Stimulated activated CD4-positive, alpha-beta T cell treated with anti-CD3 and anti-CD28 coated beads, Interleukin-2, amount 100 ng/mL, for 4 hours (primary cell): Measurements from ENCODE around the gene PPIH.
"Not testable (repeated sequence)": the region's sequence is repeated elsewhere in the genome, so short reads cannot be mapped to it uniquely, and the experiment has no call there.

Experiments
- DNase-seq: peaks from one replicate; pipeline ENCODE4 v3.0.0-alpha.2; 2020; ENCODE audit warnings: low read depth

The PPIH gene

GRCh38 chr1:42657981-42658876 lies at the start of gene PPIH:
TSS of gene PPIH (plus strand) at chr1:42658423. CDS start at chr1:42658447, 24 bp downstream.
- DNase-seq: peak; percentile 93

GRCh38 chr1:42613803-42614131 lies 44.5 kb upstream of the PPIH start:
- no peak for DNase-seq

- DNase-seq: no peak
Observed at GRCh38 chr1:42618866-42619265, 39.4 kb upstream of the PPIH start.

DNA sequence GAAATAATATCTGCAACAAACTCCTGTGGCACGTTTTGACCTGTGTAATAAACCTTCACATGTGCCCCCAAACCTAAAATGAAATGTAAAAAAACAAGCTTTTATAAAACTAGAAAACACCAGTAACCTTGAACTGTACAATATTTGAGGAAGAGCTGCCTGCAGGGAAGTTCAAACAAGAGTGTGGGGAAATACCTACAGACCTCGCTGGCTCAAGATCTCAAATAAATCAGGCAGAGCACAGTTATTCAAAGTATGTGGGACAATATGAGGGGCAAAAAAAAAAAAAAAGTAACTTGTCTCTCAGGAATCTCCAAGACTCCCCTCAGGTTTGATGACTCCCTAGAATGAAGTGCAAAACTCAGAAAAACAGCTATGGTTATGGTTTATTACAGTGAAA lies 37.9 kb upstream of the PPIH start:
- DNase-seq: no peak

GRCh38 chr1:42621180-42621579 lies 37.0 kb upstream of the PPIH start:
- DNase-seq: not testable (repeated sequence)

GRCh38 chr1:42627205-42627604 lies 31.0 kb upstream of the PPIH start:
- DNase-seq: not testable (repeated sequence)

DNA sequence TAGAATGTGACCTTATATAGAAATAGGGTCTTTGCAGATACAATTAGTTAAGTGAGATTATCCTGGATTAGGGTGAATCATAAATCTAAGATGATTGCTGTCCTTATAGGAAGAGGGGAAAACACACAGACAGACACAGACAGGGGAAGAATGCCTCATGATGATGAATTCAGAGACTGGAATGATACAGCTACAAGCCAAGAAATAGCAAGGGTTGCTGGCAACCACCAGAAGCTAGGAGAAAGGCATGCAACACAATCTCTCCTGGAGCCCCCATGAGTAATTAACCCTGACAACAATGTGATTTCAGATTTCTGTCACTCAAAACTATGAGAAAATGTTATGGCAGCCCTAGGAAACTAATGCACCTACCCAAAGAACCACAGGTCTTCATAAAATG lies 19.1 kb upstream of the PPIH start:
- no peak for DNase-seq

GRCh38 chr1:42646056-42646455 lies 12.2 kb upstream of the PPIH start:
- DNase-seq: no peak

GRCh38 chr1:42657201-42657600 lies 1.0 kb upstream of the PPIH start:
- DNase-seq: no peak

- DNase-seq: no peak
Observed at GRCh38 chr1:42658877-42659337, 684 bp downstream of the PPIH start.

- DNase-seq: no peak
Observed at GRCh38 chr1:42660907-42661500, 2.8 kb downstream of the PPIH start.

DNA sequence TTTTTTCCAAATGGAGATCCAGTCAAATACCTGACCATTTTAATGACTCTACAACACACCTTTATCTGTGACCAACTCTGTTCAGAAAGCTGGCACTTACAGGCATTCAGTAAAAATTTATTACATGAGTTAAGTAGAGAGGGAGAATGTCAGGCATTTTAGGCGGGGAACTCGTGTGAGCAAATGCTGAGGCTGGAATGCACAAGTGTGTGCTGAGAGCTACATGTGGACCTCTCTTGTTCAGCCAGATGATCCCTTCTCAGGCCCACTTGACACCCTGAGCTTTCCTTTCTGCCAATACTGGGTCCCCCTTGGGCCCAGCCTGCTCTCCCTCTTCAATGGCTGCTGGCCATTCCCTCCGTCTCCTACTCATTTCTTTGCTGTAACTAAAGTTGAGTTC lies 11.7 kb downstream of the PPIH start:
- DNase-seq: no peak

GRCh38 chr1:42670425-42670824 lies 12.2 kb downstream of the PPIH start:
- DNase-seq: no peak

DNA sequence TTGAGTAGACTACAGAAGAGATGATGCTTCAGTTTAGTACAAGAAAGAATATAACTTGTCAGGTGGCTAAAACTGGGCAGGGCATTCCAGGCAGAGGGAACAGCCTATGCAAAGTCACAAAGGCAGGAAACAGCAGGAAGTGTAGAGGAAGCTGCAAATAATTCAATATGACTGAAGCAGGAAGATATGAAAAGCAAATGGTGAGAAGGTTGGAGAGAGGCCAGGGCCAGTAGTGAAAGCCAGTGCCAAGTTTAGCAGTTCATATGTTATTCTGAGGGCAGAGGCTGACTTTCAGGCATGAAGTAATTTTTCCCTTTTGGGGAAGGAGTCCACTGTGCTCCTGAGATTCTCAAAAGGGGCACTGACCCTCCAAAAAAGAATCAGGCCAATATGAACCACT lies 16.0 kb downstream of the PPIH start:
- DNase-seq: no peak

- DNase-seq: no peak
Observed at GRCh38 chr1:42674682-42675081, 16.5 kb downstream of the PPIH start.

GRCh38 chr1:42675467-42675866 lies 17.2 kb downstream of the PPIH start:
- no peak for DNase-seq

DNA sequence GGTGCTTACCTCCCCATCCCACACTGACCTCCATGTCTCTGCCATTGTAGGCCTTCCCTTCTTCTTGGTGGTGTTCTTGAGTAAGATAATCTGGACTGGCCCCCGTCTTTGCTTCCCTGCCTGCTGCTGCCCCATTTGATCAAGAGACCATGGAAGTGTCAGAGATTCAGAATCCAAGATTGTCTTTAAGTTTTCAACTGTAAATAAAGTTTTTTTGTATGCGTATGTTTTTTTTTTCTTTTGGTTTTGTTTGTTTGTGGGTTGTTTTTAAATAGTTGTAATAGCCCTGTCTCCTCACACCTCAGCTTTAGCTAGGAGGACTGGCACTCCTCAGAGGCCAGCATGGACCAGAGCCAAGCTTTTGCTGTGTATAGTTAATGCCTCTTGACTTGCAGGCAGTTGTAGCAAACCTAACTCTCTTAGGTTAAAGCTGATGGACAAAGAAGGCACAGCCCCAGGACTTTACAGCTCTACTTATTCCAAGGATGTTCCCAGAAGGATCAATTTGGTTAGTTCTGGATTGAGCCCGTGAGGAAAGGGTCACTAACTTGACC lies 18.4 kb downstream of the PPIH start:
- DNase-seq: no peak

DNA sequence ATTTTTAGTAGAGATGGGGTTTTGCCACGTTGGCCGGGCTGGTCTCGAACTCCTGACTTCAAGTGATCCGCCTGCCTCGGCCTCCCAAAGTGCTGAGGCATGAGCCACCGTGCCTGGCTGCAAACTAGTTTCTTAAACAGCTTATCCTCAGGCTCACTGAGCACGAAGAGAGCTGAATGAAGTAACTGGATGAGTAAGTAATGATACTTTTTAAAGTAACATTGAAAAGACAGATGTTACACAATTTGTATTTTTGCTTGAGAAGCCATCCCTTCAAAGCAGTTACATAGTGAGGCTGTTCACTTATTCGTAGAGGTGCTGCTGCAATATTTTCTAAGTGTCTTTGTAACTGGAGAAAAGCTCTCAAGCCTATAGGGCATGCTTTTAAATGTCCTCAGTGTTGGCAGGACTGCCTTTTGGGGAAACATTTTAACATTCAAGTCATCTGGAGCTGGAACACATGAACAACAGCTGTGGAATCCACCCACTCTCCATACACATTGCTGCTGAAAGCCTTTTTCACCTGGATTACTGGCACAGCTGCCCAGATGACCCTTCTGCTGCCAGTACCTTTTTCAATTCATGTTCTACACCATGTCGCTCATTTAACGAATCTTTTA lies 21.3 kb downstream of the PPIH start:
- no peak for DNase-seq

GRCh38 chr1:42680055-42680454 lies 21.8 kb downstream of the PPIH start:
- DNase-seq: no peak

GRCh38 chr1:42680921-42681683 lies 22.9 kb downstream of the PPIH start:
- peak; percentile 22 for DNase-seq

DNA sequence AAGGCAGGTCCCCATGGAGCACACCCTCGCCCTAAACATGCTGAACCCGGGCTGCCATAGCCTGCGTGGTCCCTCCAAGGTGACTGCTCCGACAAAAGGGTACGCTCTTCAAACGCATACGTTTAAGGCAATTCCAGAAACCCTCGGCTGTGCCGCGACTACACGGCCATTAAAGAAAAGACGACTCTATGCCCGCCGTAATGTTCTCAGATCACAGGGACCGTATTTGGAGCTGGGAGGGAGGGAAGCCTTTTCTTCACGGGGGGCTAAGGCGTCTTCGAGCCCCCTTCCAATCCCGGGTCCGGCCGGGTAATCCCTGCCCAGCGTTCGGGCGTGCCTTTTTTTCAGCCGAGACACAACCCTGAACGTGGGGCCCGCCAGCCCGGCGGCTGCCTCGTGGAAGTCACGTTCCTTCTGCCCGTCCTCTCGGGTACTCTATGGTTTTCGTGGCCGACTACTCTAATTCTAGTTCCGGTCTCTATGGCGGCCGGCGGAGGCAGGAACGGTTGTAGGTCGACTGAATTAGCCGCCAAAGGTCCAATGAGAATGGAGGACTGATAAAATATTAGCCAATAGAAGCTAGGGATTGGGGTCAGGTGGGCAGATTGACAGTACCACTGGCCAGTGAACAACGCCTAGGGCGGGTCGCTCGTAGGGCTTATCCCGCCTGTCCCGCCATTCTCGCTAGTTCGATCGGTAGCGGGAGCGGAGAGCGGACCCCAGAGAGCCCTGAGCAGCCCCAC lies 23.7 kb downstream of the PPIH start, which contains the start of gene YBX1:
Gene YBX1, plus strand, starts transcription at position 678 of the 743 bp plus-strand sequence. CDS start 148 bp downstream, outside the sequence.
- peak; percentile 93 for DNase-seq
